A375 (cell line): Measurements from ENCODE around the gene RIMOC1. TPM values are rescaled to one million over a fixed set of nuclear protein-coding genes. Genes with fewer than 3 reads are reported as not detected.

Experiments
- total RNA-seq: library from RNA; depleted of rRNA; stranded (reverse); fragments of >200 nt; shearing (Covaris generic); gene quantifications from 2 replicates; pipeline ENCODE4 v1.2.3, GENCODE V29; 2014; rRNA removed

RIMOC1 gene, protein sequence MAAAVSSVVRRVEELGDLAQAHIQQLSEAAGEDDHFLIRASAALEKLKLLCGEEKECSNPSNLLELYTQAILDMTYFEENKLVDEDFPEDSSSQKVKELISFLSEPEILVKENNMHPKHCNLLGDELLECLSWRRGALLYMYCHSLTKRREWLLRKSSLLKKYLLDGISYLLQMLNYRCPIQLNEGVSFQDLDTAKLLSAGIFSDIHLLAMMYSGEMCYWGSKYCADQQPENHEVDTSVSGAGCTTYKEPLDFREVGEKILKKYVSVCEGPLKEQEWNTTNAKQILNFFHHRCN
- total RNA-seq, result 11.4 and 12.8 TPM in 2 replicates

DNA sequence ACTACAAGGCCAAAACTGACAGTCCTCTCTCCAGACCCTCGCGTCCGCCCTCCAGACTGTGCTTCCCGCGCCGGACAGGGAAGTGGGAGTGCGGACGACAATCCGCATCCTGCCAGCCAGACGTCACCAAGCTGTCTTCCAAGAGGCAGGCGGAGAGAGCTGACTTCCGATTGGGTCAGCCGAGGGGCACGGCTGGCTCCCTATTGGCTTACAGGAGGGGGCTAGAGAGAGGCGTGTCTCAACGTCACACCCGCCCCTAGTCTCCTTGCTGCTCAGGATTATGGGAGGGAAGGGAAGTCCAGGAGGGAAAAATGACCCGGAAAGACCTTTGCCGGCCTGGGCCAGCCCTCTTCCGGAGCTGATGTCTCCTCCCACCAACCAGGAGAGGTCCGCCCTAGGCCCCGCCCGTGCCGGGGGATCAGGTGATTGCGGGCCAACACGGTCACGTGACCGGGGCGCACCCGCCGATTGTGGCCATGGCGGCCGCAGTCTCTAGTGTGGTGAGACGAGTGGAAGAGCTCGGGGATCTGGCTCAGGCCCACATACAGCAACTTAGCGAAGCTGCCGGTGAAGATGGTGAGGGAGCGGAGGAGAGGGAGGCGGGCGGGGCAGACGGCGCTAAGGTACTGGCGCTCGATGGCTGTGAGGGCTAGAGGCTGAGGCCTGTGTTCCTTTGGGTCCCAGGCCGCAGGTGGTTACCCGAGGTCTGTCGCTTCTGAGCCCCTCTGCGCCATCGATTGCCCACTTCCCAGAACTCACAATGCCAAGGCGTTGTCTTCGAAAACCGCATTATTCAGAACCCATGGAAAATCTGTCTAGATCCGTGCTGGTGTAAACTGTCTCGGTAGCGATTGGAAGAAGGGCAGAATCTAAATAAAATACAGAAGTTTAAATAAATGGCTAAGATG is at the start of gene RIMOC1:
Gene RIMOC1 (plus strand): TSS at position 453 of the 908 bp plus-strand sequence. CDS start 24 bp downstream, at position 477.

DNA sequence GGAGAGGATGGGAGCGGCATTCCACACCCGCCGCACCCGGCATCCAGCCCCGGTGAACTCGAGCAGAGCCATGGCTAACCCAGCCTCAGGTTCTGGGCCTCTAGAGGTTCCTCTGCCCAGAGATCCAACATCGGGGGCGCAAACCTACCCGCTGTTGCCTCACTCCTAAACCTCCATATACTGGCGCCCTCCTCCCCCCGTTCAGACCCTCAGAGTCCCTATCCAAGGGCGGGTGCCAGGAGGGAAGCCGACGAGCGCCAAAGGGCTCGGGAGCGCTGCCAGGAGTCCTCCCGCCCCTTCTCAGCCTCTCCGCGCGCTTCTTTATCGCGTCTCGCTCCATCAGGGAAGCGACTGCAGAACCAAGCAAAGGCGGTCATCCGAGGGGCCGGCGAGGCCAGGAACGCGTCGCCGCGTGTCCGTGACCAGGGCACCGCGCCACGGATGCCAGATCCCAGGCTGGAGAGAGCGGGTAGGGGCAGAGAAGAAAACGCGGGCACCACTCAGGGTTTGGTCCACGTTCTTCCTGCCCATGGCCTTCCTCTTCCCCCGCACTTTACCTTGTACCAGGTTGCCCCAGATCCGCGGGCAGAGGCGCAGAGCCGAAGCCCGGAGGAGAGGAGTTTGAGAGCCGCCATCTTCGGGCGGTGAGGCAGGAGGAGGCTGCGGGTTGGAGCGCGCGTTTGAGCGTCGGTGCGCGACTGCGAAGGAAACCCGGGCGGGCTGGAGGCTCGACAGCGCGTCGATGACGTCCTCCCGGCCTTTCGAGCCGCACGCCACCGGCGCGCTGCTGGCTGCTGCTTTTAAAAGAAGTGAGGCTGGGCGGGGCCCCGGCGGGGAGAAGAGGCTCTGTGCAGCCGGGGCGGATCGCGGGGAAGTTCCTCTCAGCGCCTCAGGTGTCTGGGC is 34.2 kb upstream of the RIMOC1 start, which contains the start of gene OXCT1:
Gene OXCT1 (minus strand): TSS at position 702 of the 903 bp plus-strand sequence. CDS start 67 bp downstream, at position 635.

DNA sequence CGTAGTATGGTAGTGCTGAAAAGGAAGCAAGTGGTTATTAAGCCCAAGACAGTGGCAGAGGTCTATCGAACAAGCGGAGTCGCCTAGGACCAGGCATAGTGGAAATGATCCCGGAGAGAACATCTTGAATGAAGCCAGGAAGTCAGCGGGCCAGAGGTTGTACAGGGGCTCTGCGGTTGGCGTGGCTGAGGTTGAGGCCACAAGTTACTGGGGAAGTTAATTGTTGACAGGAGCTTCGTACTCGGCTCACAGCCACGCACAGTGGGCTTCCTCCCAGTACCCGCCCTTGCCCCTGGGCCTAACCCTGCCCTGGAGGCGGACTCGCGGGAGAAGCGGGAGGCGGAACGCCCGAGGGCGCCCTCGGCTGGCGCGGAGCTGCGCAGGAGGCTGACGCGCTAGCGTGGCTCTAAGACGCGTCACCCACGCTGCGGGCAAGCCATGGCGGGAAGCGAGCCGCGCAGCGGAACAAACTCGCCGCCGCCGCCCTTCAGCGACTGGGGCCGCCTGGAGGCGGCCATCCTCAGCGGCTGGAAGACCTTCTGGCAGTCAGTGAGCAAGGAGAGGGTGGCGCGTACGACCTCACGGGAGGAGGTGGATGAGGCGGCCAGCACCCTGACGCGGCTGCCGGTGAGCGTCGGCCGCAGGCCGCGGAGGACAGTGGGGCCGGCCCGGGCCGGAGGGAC is 20.9 kb downstream of the RIMOC1 start, which contains the start of gene FBXO4:
Gene FBXO4 (plus strand): TSS at position 410 of the 683 bp plus-strand sequence. CDS start 29 bp downstream, at position 439.

Other genes with a start within 250 kb of the RIMOC1 start
- gene OXCT1, start 33.9 kb upstream of the RIMOC1 start, total RNA-seq, result 26.3 and 26.5 TPM in 2 replicates
- 9.0 and 9.5 TPM in 2 replicates for gene FBXO4, start 20.9 kb downstream of the RIMOC1 start, total RNA-seq